OCI-LY1 (cell line): ENCODE data around the gene GBA2.

Experiments
- H2AFZ ChIP-seq: fragments of 200-600 bp; sonication (generic), shearing (Covaris generic); 2 replicates; pipeline ENCODE4 v1.6.0; 2014; ENCODE audit warnings: antibody characterized with exemption, mild to moderate bottlenecking, low read length
- H3F3A ChIP-seq: fragments of 200-600 bp; sonication (generic), shearing (Covaris generic); 2 replicates; pipeline ENCODE4 v1.6.0; 2014; ENCODE audit warnings: mild to moderate bottlenecking, antibody characterized with exemption, low read length, moderate library complexity; ENCODE audit not compliant: insufficient read depth
- H3K27ac ChIP-seq: fragments of 200-600 bp; sonication (generic); 2 replicates; pipeline ENCODE4 v1.5.1; 2014; ENCODE audit warnings: low read length, mixed run types, mild to moderate bottlenecking, low read depth; ENCODE audit not compliant: poor library complexity, severe bottlenecking
- H3K27me3 ChIP-seq: fragments of 200-600 bp; sonication (generic); 2 replicates; pipeline ENCODE4 v1.6.0; 2014; ENCODE audit warnings: antibody characterized with exemption, mild to moderate bottlenecking, low read length, moderate library complexity; ENCODE audit not compliant: insufficient read depth
- H3K36me3 ChIP-seq: fragments of 200-600 bp; sonication (generic); 2 replicates; pipeline ENCODE4 v1.6.1; 2014; ENCODE audit warnings: mild to moderate bottlenecking, antibody characterized with exemption, low read length, moderate library complexity, mixed read lengths; ENCODE audit not compliant: insufficient read depth
- H3K4me1 ChIP-seq: fragments of 200-600 bp; sonication (generic); 2 replicates; pipeline ENCODE4 v1.5.1; 2014; ENCODE audit warnings: mild to moderate bottlenecking, low read length, moderate library complexity; ENCODE audit not compliant: insufficient read depth, severe bottlenecking
- H3K4me2 ChIP-seq: fragments of 200-600 bp; sonication (generic), shearing (Covaris generic); 2 replicates; pipeline ENCODE4 v1.6.1; 2014; ENCODE audit warnings: low read length
- H3K4me3 ChIP-seq: fragments of 200-600 bp; sonication (generic); 2 replicates; pipeline ENCODE4 v1.5.1; 2014; ENCODE audit warnings: low read length, low read depth, mild to moderate bottlenecking, mixed read lengths; ENCODE audit not compliant: poor library complexity, severe bottlenecking
- H3K79me2 ChIP-seq: fragments of 200-600 bp; shearing (Covaris generic); 2 replicates; pipeline ENCODE4 v1.6.1; 2016; ENCODE audit warnings: mixed run types, low read length, mixed read lengths; ENCODE audit not compliant: insufficient read depth
- H3K9ac ChIP-seq: fragments of 200-600 bp; sonication (generic), shearing (Covaris generic); 2 replicates; pipeline ENCODE4 v1.6.1; 2014; ENCODE audit warnings: mild to moderate bottlenecking, low read length, mixed read lengths
- H3K9me2 ChIP-seq: fragments of 200-600 bp; sonication (generic), shearing (Covaris generic); 2 replicates; pipeline ENCODE4 v1.6.1; 2014; ENCODE audit warnings: low read depth, mild to moderate bottlenecking, low read length, mixed read lengths
- H3K9me3 ChIP-seq: fragments of 200-600 bp; shearing (Covaris generic); 2 replicates; pipeline ENCODE4 v1.6.1; 2014; ENCODE audit warnings: low read length, mixed read lengths
- H4K20me1 ChIP-seq: fragments of 200-600 bp; sonication (generic), shearing (Covaris generic); 2 replicates; pipeline ENCODE4 v1.6.0; 2016; ENCODE audit warnings: mild to moderate bottlenecking, low read length; ENCODE audit not compliant: insufficient read depth
- CTCF ChIP-seq: fragments of 200-600 bp; sonication (generic), shearing (Covaris generic); IDR thresholded peaks from 2 replicates; pipeline ENCODE4 v1.5.1; 2017; ENCODE audit warnings: mild to moderate bottlenecking, antibody characterized with exemption, low read length, moderate library complexity, mixed read lengths
- EZH2 ChIP-seq: fragments of 200-600 bp; sonication (generic), shearing (Covaris generic); IDR thresholded peaks from 2 replicates; pipeline ENCODE4 v1.8.0; 2017; ENCODE audit warnings: borderline replicate concordance, mixed run types, mild to moderate bottlenecking, antibody characterized with exemption, low read length, moderate library complexity, mixed read lengths

Gene GBA2

GRCh38 chr9:35769763-35770162 lies 20.7 kb upstream of the GBA2 start:
- Histone ChIP-seq H4K20me1 (no peaks in the 10 kb centered on the region), H3K9me2 (no peaks in the 10 kb centered on the region), H3K4me2 (no peak overlapping the region), H3K4me1 (peaks cover 20% of the 10 kb centered on the region), H3K27ac (no peak overlapping the region), H3K36me3 (peaks cover 3% of the 10 kb centered on the region; the same call in 1 of the 2 replicates), H3K27me3 (no peaks in the 10 kb centered on the region), H3K4me3 (no peak overlapping the region), H3F3A (no peaks in the 10 kb centered on the region), H3K79me2 (no peaks in the 10 kb centered on the region), H3K9me3 (no peaks in the 10 kb centered on the region), H2AFZ (no peak overlapping the region), H3K9ac (no peak overlapping the region)
- TF ChIP-seq EZH2, result no peak
- TF ChIP-seq CTCF, result no peak

DNA sequence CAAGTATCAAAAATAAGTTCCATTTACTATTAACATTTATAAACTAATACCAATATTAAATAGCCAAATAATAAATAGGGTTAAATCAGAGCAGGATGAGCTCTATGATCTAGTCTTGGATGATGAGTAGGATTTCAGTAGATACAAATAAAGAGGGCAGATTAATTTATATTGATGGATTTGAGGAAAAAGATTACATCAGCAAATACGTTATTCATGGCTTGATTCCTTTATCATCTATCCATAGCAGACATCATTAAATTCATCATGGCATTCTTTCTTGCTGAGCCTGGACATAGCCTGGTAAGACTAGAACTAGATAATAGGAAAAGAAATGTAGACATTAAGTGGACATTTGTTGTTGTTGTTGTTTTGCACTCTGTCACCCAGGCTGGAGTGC lies 18.4 kb upstream of the GBA2 start:
- H3K79me2 ChIP-seq, result no peaks in the 10 kb centered on the region
- no peaks in the 10 kb centered on the region for H3K9me2 ChIP-seq
- H3K9ac ChIP-seq, result no peak overlapping the region
- peaks cover 3% of the 10 kb centered on the region; the same call in 1 of the 2 replicates for H3K36me3 ChIP-seq
- no peaks in the 10 kb centered on the region for H3K9me3 ChIP-seq
- H3K4me3 ChIP-seq, result no peak overlapping the region
- H3F3A ChIP-seq, result no peaks in the 10 kb centered on the region
- no peak overlapping the region for H3K27ac ChIP-seq
- H2AFZ ChIP-seq, result no peak overlapping the region
- H3K4me2 ChIP-seq, result no peak overlapping the region
- TF ChIP-seq EZH2 (no peak), CTCF (no peak)
- H4K20me1 ChIP-seq, result no peaks in the 10 kb centered on the region
- H3K27me3 ChIP-seq, result no peaks in the 10 kb centered on the region
- H3K4me1 ChIP-seq, result peaks cover 18% of the 10 kb centered on the region

DNA sequence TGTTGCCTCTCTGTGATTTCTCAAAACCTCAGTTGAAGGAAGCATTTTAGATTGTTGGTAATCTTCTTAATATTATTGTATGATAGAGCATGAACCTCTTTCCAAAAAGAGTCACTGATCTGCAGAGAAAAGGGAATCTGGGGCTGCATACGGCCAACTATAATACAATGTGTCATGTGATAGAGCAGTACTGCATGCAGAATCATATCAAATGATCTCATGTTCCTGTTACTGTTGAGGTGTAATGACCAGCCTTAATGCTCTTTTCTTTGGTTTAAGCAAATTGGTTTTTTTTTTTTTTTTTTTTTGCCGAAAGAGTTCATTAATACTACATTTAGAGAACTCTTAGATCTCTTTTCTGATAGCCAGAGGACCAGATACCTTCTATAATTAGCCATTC lies 18.0 kb upstream of the GBA2 start:
- Histone ChIP-seq H4K20me1 (no peaks in the 10 kb centered on the region), H3K4me3 (no peak overlapping the region), H3K4me1 (peaks cover 15% of the 10 kb centered on the region), H3K27me3 (no peaks in the 10 kb centered on the region), H3K79me2 (no peaks in the 10 kb centered on the region), H3K27ac (no peak overlapping the region), H3K36me3 (peaks cover 3% of the 10 kb centered on the region; the same call in 1 of the 2 replicates), H3K9me2 (no peaks in the 10 kb centered on the region), H3K9ac (no peak overlapping the region), H2AFZ (no peak overlapping the region), H3K4me2 (no peak overlapping the region), H3K9me3 (no peaks in the 10 kb centered on the region), H3F3A (no peaks in the 10 kb centered on the region)
- TF ChIP-seq EZH2 (no peak), CTCF (no peak)
